Osteoblast (primary cell): ENCODE data around the gene HOXB6. TPM values are rescaled to one million over a fixed set of nuclear protein-coding genes. Genes with fewer than 3 reads are reported as not detected.
A peak's percentile ranks its signal among the peaks of the same experiment; 100 is the strongest.

ENCODE experiments used
- DNase-seq: peaks from one replicate; pipeline ENCODE4 v3.0.0; 2011; ENCODE audit warnings: low spot score, mixed read lengths; ENCODE audit not compliant: insufficient read length; ENCODE audit errors: missing footprints
- H2AFZ ChIP-seq: 2 replicates; pipeline ENCODE4 v1.6.0; 2011; ENCODE audit warnings: mild to moderate bottlenecking, low read length
- H3K27ac ChIP-seq: 2 replicates; pipeline ENCODE4 v1.5.1; 2011; ENCODE audit warnings: mild to moderate bottlenecking, low read depth, low read length, moderate library complexity
- H3K27me3 ChIP-seq: 2 replicates; pipeline ENCODE4 v1.6.0; 2012; ENCODE audit warnings: mild to moderate bottlenecking, control low read depth, inconsistent platforms, low read length, moderate library complexity; ENCODE audit not compliant: insufficient read depth
- H3K36me3 ChIP-seq: 2 replicates; pipeline ENCODE4 v1.5.1; 2011; ENCODE audit warnings: mild to moderate bottlenecking, low read length, control low read depth, moderate library complexity; ENCODE audit not compliant: insufficient read depth
- H3K4me1 ChIP-seq: 2 replicates; pipeline ENCODE4 v1.5.1; 2011; ENCODE audit warnings: mild to moderate bottlenecking, low read length, control low read depth, moderate library complexity; ENCODE audit not compliant: insufficient read depth
- H3K4me2 ChIP-seq: 2 replicates; pipeline ENCODE4 v1.6.0; 2011; ENCODE audit warnings: mild to moderate bottlenecking, low read length; ENCODE audit not compliant: insufficient read depth
- H3K4me3 ChIP-seq: fragments of 200-600 bp; sonication (generic); 3 replicates; pipeline ENCODE4 v1.5.1; 2012; ENCODE audit warnings: mild to moderate bottlenecking, low read length, inconsistent platforms; ENCODE audit not compliant: insufficient read depth
- H3K79me2 ChIP-seq: 2 replicates; pipeline ENCODE4 v1.6.0; 2012; ENCODE audit warnings: mild to moderate bottlenecking, low read length, control low read depth, inconsistent platforms; ENCODE audit not compliant: insufficient read depth
- H3K9me3 ChIP-seq: 2 replicates; pipeline ENCODE4 v1.5.1; 2011; ENCODE audit warnings: low read depth, low read length, control low read depth
- H4K20me1 ChIP-seq: 2 replicates; pipeline ENCODE4 v1.6.0; 2012; ENCODE audit warnings: mild to moderate bottlenecking, low read length, control low read depth; ENCODE audit not compliant: insufficient read depth
- CTCF ChIP-seq: IDR thresholded peaks from 2 replicates; pipeline ENCODE4 v1.5.1; 2011; ENCODE audit warnings: mild to moderate bottlenecking, low read depth, low read length, moderate library complexity; ENCODE audit errors: extremely low read depth
- total RNA-seq: library from RNA; depleted of rRNA; stranded (reverse); fragments of >200 nt; gene quantifications from 2 replicates; pipeline ENCODE4 v1.2.3, GENCODE V29; 2012

Gene HOXB6
- total RNA-seq, 1 donor, result 0.72 TPM

GRCh38 chr17:48633266-48633677, 28.5 kb upstream of the HOXB6 start:
- Histone ChIP-seq H2AFZ (no peak overlapping the region), H3K4me2 (no peak overlapping the region), H3K9me3 (no peaks in the 10 kb centered on the region), H4K20me1 (peaks cover 2% of the 10 kb centered on the region), H3K27me3 (peaks cover 100% of the 10 kb centered on the region), H3K27ac (no peak overlapping the region), H3K4me3 (no peak overlapping the region), H3K79me2 (no peaks in the 10 kb centered on the region), H3K36me3 (no peaks in the 10 kb centered on the region), H3K4me1 (no peaks in the 10 kb centered on the region)
- peak; percentile 91 for DNase-seq
- no peak for TF ChIP-seq CTCF

- H3K27me3 ChIP-seq, result peaks cover 100% of the 10 kb centered on the region
- peak; percentile 66 for DNase-seq
- H3K4me2 ChIP-seq, result no peak overlapping the region
- TF ChIP-seq CTCF, result no peak
- no peak overlapping the region for H3K4me3 ChIP-seq
- H3K9me3 ChIP-seq, result no peaks in the 10 kb centered on the region
- H2AFZ ChIP-seq, result no peak overlapping the region
- no peaks in the 10 kb centered on the region for H3K4me1 ChIP-seq
- H3K36me3 ChIP-seq, result no peaks in the 10 kb centered on the region
- H4K20me1 ChIP-seq, result peaks cover 2% of the 10 kb centered on the region
- H3K79me2 ChIP-seq, result no peaks in the 10 kb centered on the region
- no peak overlapping the region for H3K27ac ChIP-seq
Measured at GRCh38 chr17:48632579-48633265, 27.9 kb upstream of the HOXB6 start.

- Histone ChIP-seq H4K20me1 (peaks cover 2% of the 10 kb centered on the region), H3K27ac (no peak overlapping the region), H3K9me3 (no peaks in the 10 kb centered on the region), H3K4me2 (no peak overlapping the region), H3K4me1 (no peaks in the 10 kb centered on the region), H3K36me3 (no peaks in the 10 kb centered on the region), H3K4me3 (no peak overlapping the region), H2AFZ (no peak overlapping the region), H3K27me3 (peaks cover 100% of the 10 kb centered on the region), H3K79me2 (no peaks in the 10 kb centered on the region)
- DNase-seq, result peak; percentile 76
- no peak for TF ChIP-seq CTCF
Measured at GRCh38 chr17:48631693-48632578, 27.1 kb upstream of the HOXB6 start.
